ENCODE measurements around the gene NEU3.
"Not testable (repeated sequence)": the region's sequence is repeated elsewhere in the genome, so short reads cannot be mapped to it uniquely, and the experiment has no call there.

The NEU3 gene, protein sequence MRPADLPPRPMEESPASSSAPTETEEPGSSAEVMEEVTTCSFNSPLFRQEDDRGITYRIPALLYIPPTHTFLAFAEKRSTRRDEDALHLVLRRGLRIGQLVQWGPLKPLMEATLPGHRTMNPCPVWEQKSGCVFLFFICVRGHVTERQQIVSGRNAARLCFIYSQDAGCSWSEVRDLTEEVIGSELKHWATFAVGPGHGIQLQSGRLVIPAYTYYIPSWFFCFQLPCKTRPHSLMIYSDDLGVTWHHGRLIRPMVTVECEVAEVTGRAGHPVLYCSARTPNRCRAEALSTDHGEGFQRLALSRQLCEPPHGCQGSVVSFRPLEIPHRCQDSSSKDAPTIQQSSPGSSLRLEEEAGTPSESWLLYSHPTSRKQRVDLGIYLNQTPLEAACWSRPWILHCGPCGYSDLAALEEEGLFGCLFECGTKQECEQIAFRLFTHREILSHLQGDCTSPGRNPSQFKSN

DNA sequence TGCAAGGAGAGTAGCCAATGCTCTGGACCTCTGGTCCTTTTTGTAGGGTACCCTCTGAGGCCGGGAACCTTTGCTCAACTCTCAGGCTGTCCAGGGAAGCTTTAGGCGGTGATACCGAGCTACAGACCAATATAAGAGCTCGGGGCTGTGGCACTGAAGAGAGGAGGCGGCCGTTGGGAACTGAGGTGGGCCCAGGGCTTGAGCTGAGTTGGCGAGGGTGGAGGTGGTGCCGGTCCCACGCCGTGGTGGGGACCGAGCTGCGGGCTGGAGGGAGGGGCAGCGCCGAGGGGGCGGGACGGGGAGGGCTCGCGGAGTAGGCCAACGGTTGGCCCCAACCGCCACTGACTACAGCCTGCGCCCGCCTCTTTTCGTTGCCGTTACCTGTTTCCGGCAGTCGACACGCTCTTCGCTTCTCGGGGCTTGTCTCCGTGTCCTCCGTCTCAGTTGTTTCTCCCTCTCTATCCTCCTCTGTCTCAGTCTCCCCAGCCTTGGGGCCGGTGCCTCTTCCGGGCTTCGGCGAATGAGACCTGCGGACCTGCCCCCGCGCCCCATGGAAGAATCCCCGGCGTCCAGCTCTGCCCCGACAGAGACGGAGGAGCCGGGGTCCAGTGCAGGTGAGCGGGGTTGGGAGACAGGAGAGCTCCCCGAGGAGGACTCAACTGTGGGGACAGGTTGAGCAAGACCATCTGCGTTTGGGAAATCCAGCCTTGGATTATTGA, at the start of gene NEU3:
TSS of gene NEU3 (plus strand) at position 393 of the 719 bp plus-strand sequence. CDS start at position 521, 128 bp downstream.
- peak; percentile 66 for DNase-seq

DNA sequence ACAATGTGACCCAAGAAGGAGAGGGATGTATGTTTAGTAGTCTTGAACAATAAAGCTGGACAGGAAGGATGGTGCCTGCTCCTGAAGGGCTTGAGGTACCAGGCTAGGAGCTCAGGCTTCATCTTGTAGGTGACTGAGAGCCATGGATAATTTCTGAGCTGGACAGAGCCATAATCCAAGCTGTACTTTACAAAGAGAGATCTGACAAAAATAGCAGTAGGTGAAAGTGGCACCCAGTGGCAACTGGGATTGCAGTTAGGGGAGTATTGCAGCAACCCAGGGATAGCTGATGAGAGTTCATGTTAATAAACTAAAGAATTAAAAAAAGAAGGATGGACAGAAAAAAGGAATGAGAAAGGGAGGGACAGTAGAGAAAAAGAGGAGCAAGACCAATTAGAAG, 47.2 kb upstream of the NEU3 start:
- DNase-seq: no peak

DNA sequence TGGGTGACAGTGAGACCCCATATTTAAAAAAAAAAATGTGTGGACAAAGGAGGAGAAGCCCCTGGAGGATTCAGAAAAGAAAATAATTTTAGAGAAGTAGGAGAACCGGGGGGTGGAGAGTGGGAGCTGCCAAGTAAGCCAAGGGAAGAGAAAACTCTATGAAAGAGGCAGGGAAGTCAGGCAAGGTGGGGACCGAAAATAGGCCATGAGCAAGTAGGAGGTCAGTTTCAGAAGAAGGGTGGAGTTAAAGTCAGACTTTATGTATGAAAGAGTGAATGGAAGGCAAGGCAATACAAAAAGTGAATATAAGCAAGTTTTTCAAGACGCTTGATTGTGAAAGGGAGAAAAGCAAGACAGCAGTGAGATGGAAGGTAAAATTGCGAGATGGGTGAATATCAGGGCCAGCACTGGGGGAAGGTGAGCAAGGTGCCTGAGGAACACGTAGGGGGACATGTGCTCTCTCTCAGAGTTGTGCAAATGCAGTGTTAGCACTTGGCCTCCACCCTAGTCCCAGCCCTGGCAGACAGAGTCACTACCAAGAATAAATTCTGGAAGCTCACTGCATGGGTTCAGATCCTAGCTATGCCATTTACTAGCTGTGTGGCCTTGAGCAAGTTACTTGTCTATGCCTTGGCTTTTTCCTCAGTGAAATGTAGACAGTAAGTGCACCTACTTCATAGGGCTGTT, 46.5 kb upstream of the NEU3 start:
- DNase-seq: no peak

DNA sequence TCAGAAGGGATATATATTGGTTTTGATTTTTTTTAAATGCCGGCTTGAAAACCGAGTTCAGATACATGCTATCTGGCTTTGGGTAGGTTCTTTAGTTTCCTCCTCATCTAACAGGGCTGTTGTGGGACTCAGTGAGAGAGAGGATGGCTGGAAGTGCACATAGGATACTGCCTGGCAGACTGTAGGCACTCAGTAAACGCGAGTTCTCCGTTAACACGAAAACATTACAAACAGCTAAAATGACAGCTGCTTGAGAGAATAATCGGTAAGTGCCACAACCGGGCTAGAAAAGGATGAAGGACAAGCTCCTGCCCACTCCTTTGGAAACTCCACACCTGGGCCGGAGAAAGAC, 40.2 kb upstream of the NEU3 start:
- DNase-seq: no peak

DNA sequence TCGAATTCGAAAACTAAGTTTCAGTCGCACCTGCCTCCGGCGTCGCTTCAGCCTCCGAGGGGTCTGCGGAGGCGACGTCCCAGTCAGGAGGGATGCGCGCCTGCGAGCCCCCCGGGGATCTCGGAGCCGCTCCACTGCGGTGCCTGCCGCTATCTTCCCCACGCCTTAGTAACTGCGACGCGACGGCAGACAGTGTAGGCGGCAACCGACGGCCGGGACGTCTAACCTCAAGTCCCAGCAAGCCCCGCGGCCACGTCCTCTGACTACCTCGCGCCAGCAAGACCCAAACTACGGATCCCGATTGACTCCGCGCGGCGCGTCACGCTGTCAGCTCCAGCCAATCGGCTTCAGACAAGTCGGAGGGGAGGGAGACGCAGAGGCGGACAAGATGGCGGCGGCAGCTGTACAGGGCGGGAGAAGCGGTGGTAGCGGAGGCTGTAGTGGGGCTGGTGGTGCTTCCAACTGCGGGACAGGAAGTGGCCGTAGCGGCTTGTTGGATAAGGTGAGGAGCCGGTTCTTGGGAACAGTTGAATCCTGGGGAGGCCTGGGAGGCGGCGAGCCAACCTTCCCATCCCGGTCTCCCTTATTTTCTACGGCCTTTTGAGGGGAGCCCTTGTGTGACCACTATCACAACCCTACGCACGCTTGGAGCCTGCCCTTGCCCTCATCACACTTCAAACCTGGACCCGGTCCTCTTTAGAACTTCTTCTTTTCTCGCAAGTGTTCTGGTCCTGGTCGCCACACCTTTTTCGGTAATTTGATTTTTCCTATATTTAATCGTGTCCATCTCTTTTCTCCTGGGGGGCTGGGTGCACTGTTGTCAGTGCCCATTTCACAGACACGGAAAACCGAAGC, 39.6 kb upstream of the NEU3 start, which contains the start of the genes SPCS2 and XRRA1:
TSS of gene SPCS2 (plus strand) at position 369 of the 855 bp plus-strand sequence. CDS start at position 389, 20 bp downstream.
TSS of gene XRRA1 (minus strand) at position 194 of the 855 bp plus-strand sequence. CDS start 8,213 bp downstream, outside the sequence.
- peak; percentile 98 for DNase-seq

DNA sequence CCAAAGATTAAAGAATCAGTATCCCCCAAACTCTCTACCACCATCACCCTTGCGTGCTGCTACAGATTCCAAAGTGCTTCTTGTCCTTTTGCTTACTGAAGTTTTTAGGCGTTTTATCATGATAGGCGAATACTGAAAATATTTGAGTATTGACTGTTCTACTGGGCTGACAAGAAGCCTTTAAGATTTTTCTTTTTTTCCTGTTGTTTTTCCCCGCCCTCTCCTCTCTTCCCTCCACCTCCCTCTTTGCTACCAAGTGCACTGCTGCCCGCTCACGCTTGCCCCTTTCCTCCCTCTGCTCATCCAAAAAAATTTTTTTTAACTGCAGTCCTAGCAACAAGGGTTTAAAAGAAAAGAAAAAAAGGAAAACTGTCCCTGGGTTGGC, 39.0 kb upstream of the NEU3 start:
- DNase-seq: no peak

DNA sequence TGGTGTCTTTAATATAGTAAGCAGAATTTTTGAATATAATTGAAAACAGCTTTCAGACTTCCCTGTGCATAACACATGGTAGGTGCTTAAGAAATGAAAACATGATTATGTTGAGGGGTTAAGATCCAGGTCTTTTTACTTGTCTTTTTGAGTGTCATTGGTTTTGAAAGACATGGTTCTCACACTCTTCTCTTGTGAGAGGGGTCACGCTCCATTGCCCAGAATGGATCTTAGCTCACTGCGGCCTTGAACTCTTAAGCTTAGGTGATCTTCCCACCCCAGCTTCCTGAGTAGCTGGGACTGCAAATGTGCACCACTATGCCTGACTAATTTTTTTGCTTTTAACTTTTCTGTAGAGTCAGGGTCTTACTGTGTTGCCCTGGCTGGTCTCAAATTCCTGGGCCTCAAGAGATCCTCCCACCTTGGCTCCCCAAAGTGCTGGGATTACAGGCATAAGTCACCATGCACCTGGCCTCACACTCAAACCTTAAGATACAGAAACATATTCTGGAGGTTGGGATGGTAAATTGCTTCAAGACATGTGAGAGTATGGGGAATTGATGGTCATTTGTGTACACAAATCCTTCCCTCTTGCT, 38.3 kb upstream of the NEU3 start:
- no peak for DNase-seq

DNA sequence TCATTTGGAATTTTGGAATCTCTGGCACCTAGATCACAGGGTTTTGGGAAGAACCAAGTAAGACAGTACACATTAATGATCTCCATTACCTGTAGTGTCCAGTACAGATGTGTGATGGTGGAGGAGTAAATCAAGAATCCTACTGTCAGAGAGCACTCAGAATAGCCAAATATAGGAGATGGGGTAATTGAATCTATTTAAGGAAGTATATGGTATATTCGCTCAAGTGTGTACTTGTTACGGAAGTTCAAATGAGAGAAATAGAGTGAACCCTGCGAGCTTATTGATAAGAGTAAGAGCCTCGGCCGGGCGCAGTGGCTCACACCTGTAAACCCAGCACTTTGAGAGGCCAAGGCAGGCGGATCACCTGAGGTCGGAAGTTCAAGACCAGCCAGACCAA, 37.5 kb upstream of the NEU3 start:
- no peak for DNase-seq

DNA sequence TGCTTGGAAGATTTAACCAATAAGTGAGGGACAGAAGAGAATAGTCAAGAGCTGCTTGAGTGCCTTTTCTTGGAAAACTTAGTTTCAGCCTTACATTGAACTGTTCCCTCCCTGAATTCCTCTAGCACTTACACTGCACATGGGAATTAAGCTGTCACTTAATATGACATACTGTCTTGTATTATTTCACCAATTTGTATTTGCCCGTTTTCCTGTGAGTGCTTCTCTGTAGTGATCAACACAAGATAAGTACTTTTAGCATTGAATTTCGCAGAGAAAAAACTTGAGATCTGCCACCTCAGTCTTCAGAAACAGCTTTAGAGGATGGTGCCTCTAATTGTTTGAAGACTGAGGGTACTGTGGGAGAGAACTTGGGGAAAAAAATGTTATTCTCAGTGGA, 36.0 kb upstream of the NEU3 start:
- DNase-seq: no peak

DNA sequence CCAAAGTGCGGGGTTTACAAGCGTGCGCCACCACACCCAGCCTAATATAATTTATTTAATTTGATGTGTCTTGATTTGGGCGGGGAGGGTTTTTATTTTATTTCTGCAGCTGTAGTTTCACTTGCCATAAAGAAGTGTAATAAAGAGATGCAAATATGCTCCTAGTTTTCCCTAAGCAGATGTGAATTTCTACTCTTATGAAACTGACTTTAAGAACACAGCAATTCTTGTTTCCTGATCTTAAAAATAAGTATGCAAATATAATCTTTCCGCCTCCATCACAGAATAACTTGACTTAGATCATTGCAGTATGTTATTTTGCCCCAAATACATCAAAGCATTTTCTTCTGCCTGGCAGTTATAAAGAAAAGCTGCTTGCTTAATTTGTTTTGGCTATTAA, 35.3 kb upstream of the NEU3 start:
- no peak for DNase-seq

DNA sequence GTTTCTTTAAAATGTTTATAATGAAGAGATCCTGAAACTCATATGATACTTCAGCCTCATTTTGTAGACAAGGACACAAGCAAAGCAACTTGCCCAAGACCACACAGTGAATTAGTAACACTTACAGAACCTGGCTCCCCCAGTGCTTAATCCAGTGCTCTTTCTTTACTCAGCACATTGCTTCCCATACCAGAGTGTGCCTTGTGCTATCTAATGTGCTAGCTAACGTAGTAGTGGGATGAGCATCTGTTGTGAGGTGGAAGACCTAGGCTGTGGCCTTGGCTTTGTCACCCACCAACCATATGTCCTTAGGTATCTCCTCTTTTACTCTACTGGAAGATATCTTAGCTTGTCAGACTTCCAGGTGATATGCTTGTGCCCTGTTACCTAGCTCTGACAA, 34.5 kb upstream of the NEU3 start:
- no peak for DNase-seq

DNA sequence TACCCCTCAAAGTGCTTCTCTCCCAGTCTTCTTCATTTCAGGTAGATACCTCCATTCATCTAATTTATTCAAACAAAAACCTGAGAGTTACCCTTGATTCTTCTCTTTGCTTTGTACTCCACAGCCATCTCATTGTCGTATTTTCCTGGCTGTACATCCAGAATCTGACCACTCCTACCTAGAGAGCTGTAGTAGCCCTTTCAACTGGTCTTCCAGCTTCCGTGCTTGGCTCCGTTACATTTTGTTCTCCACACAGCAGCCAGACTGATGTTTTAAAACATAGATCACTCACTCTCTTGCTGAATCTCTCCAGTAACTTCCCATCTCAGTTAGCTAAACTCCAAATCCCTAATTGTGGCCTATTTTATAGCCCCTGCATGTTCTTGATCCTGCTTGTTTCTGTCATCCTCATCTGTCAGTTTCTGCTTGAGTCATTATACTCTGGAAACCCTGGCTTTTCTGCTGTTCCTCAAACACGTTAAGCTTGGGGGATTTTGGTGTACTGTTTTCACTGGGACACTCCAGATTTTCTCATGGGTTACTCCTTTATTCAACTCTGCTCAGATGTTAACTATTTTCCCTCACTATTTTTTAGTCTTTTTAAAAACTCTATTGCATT, 32.2 kb upstream of the NEU3 start:
- no peak for DNase-seq

DNA sequence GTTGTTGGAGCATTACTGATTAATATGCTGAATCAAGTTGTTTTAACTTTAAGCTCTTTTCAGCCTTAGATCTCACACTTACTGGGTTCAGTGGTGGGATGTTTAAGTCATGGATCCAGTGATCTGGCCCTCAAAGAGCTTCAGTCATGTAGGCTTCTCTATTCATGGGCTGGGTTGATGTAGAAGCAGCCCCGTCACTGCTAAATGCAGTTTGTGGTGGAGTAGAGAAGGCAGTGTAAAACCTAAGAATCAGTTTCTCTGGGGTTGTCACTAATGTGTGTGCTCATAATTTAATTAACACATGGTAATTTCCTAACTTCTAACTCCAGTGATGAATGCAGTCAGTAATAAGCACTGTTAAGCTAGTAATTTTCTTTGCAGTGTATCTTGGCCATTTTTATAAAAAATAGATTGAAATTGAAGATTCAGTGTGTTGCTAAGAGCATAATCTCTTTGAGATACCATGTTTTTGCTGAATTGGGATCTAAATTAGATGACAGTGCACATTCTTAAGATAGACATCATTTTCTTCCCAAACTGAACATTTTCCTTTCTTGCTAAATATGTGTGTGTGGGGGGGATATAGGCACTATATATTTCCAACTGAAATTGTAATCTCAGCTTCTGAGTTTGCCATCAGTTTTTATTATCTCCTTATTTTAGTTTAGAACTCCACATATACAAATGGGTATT, 30.6 kb upstream of the NEU3 start:
- no peak for DNase-seq

DNA sequence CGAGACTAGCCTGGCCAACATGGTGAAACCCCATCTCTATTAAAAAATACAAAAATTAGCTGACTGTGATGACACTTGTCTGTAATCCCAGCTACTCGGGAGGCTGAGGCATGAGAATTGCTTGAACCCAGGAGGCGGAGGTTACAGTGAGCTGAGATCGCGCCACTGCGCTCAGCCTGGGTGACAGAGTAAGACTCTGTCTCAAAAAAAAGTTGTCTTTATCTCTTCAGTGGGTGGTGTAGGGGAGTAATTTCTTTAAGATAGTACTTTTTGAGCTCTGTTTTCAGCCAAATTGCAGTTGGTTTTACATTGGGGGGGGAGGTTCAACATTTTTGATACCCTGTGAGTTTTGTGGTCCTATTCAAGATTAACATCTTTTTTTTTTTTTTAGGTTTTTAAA, 28.6 kb upstream of the NEU3 start:
- DNase-seq: not testable (repeated sequence)

DNA sequence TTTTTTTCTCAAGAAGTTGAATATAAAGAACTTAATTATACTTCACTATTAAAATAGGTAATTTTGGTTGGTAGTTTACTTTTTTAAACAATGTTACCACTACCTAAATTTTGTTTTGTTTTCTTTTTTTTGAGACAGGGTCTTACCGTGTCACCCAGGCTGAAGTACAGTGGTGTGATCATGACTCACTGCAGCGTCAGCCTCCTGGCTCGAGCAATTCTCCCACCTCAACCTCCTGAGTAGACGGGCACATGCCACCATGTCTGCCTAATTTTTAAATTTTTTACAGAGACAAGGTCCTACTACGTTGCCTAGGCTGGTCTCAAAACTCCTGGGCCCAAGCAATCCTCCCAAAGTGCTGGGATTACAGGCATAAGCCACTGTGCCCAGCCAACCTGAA, 22.1 kb upstream of the NEU3 start:
- DNase-seq: no peak

DNA sequence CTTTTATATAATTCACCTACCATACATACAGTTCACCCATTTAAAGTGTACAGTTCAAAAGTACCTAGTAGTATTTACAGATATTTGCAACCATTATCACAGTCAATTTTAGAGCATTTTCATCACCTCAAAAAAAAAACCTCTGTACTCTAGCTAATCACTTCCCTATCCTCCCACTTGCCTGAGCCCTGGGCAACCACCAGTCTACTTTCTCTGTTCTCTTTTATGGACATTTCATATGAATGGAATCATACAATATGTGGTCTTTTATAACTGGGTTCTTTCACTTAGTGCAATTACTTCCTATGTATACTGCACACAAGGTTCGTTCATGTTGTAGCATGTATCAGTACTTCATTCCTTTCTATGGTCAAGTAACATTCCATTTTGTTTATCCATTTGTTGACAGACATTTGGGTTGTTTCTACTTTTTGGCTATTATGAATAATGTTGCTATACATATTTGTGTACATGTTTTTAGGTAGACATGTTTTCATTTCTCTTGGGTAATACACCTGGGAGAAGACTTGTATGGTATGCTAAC, 17.8 kb upstream of the NEU3 start:
- no peak for DNase-seq

DNA sequence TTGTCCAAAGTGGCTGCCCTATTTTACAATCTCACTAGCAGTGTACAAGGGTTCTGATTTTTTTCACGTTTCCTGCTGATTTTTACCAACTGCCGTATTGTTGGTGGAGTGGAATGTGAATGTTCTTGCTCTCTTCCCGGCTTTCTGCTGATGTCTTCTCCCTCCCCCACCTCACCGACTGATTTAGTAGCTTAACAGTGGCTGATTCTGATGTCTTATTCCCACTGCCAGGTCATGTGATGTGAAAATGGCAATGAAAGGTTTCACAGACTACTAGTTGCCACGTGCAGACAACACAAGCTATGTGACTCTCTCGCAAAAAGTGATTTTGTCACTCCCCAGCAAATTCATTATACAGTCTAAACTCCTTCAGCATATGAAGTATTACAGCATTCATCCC, 17.3 kb upstream of the NEU3 start:
- no peak for DNase-seq

DNA sequence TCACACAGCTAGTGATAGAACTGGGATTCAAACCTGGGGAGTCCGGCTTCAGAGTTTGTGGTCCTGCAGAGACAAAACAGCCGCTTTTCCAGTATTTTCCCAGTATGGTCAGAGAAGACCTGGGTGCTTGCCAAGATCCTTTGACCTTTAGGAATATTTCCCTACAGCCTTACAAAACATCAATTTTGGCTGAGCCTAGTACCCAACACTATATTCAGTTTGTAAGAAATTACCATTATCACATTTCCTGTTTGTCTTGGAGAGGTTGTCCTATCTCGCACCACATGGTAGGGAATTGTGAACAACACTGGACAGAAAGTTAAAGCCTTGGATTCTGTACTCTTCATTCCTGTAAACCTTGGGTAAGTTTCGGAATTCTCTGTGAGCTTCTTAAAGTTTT, 10.7 kb upstream of the NEU3 start:
- no peak for DNase-seq

DNA sequence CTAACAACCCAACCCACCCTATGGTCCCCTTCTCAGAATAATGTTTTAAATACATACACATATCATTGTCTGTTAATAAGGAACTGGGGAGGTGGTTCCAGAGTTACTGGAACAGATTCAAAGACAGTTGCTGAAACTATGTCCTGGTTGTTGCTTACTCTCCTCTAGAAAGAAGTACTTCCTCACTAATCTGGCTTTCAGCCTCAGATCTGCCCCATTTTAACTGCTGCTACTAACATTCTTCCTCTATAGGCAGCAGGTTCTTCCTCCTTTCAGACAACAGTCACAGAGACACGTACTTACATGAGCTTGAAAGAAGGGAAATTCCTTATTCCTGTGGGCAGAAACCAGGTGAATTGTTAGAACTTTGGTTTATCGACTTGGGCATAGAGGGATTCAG, 8.1 kb upstream of the NEU3 start:
- DNase-seq: no peak

DNA sequence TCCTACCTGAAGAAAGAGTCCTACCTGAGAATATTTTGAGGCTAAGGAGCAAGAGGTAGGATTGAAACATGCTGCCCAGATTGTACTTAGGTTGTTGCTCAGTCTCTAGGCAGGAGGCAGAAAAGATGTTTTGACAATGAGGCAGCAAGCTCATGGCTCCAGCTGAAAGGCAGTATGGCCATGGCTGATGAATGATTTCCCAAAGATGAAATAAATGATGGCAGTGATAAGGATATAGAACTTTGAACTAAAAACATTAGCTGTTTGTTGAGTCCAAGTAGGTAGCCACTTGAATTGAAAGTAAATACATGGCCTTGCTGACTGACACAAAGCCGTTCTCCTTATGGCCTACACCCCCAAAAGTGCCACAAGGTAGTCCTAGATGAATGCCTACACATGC, 6.8 kb upstream of the NEU3 start:
- DNase-seq: no peak

DNA sequence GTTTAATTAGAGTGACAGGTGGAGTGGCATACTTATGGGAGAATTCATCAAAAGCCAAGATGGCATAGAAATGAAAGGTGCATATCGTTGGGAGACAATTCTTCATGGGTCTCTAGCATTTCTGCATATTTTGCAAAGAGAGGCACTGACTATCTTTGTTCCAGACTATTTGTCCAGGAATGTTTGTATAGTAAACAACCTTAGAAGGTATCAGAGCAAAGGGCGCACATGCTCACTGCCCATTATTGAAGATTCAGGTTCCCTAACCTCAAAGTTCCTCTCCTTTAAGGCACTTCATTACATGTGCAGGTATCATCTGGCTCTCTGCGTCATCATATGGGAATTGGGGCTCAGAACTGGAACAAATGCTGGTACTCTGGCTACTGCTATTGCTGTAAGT, 4.7 kb upstream of the NEU3 start:
- no peak for DNase-seq

All from NCI-H446 treated with DMSO at 0.1 percent for 48 hours (cell line).